HG03378 (cell line): ENCODE results near the gene SUB1.
"Not testable (repeated sequence)": the region's sequence is repeated elsewhere in the genome, so short reads cannot be mapped to it uniquely, and the experiment has no call there.

Experiments used
- ATAC-seq: cut with Tn5 transposase; IDR thresholded peaks from one replicate; pipeline ENCODE4 v1.9.1; 2021; ENCODE audit warnings: mild to moderate bottlenecking, moderate library complexity; ENCODE audit not compliant: unreplicated experiment

SUB1 gene

DNA sequence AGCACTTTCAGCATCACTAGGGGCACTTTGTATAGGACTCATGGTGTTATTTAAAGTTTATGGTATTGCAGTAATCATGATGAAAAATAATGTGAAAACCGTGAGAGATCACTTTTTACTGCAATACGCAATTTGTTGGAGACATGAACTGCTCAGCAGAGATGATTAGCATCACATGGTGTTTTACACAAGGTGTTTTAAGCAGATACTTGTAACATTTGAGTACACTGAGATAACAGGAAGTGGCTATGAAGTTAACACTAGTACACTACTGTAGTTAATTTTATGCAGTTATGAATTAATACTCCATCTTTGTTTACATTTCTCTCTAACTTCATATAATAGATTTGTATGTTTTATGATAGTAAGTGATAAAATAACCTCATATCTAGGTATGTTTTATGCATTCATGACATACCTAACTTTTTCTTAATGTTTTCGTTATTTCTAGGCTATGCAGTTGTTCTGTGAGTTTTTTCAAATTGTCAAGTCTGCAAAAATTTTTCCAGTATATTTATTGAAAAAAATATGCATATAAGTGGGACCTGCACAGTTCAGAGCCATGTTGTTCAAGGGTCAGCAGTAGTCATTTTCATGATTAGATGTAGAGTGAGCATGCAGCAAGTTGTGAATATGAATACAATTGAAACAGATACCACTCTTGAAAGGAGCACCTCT, 13.0 kb downstream of the SUB1 start:
- no peak for ATAC-seq

DNA sequence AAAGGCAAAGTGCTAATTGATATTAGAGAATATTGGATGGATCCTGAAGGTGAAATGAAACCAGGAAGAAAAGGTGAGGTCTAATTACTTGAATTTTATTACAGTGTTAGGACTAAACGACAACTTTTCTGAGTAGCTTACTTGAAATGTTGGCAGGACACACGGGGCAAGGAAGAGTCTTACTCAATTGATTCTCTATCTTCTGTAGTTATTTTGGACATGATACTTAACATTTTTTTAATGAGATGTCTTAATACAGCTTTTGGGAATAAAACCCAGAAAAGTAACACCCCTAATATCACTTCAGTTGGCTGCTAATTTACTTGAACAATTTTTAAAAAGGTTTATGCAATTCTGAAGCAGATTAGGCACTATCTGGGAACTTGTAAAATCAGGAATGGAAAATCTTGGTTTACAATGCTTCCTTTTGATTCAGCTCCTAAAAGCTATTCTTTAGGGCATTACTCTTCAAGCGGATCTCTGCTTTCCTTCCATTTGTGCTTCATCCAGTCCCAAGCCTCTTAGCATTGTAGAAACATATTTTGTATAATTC, 13.7 kb downstream of the SUB1 start:
- ATAC-seq: no peak

DNA sequence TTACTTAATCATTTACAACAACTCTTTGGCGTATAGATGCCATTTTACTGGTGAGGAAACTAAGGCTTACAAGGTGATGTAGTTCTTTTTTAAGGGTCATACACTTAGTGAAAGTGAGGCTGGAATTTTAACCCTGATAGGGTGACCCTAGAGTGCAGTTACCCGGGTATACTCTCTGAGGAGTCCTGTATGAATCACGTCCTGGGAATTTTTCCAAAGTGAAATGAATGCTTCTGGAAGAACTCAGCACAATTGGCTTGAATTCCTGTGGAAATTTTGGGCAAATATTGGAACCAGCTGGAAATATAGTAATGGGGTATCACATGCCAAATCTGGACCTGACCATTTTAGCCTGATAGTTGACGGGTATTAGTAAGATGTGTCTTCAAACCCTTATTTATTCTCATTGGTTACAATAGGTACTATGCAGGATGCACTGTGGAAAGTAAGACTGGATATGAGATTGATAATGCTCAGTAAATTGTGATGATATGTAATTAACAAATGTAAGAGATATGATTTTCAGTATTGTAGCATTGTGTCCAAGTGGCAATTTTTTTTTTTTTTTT, 14.8 kb downstream of the SUB1 start:
- ATAC-seq: no peak

DNA sequence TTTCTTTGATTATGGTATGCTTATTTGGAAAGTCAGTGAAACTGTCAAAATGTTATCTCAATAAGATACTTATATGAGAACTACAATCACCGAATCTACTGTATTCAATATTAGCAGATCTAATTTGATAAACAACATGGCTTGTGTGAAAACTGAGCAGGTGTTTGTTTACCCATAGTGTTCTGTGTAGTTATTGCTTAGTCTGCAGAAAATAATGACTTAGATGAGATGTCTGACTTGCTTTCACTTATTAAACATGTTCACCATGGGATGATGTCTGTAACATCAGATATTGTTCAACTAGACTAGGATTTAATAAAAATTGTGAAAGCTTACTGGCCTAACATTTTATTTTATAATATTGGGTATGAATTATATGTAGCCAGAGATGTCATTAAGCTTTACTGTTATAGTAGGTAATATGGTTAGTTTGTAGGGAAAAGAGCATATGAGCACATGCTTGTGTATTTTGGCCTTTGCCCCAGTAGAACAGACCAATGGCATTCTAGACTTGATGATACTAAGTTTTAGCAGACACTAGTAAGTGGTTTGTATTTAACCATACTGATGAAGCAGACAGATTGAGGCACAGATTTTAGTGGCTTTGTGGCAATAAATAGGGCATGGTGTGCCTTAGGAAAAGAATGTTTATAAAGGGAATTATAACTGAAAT, 16.4 kb downstream of the SUB1 start:
- ATAC-seq: no peak

DNA sequence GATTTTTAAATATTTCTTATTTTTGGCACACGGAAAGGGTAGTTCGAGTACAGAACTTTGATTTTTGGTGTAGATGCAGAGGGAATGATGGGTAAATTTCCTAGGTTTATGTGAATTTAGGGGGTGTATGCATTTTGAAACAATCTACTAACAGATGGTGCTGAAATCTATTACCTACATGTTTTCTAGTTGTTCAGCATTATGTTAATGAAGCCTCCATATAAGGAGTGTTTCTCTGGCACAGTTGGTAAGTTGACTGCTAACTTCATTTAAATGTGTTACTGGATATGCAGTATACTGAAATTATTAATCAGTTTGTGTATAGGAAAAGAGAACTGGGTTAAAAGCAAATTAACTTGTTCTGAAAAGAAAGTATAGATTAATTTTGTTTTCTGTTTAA, 17.5 kb downstream of the SUB1 start:
- no peak for ATAC-seq

DNA sequence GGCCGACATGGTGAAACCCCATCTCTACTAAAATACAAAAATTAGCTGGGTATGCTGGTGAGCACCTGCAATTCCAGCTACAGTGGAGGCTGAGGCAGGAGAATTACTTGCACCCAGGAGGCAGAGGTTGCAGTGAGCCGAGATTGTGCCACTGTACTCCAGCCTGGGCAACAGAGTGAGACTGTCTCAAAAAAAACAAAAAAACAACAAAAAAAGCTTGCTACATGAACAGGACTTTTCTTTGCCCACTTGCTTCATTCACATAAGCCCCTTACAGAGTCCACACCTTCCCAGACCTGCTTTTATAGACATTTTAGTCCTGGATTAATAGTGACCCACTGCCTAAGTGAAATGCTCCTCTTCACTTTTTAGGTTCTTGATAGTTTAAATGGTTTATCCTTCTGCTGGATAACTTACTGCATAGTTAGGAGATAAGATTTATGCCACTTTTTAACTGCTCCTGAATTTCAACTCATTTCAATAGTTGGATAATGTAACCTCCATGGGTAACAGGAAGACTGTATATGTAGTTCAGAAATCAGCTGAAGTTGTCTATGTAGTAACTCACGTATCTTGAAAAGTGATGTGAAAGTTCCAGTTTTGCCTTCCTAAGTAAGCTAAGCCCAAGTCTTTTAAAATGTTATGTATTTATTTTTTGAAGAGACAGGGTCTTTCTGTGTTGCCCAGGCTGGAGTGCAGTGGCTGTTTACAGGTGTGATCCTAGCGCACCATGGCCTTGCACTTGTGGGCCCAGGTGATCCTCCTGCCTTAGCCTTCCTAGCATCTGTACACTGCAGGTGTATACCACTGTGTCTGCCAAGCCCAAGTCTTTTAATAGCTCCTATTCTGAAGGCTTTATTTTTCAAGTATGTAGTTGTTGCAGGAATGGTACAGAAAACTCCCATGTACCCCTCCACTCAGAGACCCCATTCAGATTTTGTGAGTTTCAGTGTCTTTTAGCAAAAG, 19.7 kb downstream of the SUB1 start:
- ATAC-seq: no peak

DNA sequence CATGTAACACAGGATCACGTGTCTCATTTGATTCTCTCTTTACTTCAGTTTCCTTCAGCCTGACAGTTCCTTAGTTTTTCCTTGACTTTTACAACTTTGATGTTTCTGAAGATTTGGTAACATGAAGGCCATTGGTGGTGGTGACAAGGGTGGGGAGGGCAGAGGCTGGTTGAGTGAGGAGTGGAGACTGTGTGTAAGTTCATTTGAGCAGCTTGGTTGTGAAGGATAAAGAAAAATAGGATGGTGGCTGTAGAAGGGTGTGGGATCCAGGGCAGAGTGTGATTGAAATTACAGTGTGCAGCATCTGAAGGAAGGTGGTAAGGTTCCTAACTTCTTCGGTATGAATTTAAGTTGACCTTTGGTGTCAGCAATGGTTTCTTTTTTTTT, 20.4 kb downstream of the SUB1 start:
- no peak for ATAC-seq

DNA sequence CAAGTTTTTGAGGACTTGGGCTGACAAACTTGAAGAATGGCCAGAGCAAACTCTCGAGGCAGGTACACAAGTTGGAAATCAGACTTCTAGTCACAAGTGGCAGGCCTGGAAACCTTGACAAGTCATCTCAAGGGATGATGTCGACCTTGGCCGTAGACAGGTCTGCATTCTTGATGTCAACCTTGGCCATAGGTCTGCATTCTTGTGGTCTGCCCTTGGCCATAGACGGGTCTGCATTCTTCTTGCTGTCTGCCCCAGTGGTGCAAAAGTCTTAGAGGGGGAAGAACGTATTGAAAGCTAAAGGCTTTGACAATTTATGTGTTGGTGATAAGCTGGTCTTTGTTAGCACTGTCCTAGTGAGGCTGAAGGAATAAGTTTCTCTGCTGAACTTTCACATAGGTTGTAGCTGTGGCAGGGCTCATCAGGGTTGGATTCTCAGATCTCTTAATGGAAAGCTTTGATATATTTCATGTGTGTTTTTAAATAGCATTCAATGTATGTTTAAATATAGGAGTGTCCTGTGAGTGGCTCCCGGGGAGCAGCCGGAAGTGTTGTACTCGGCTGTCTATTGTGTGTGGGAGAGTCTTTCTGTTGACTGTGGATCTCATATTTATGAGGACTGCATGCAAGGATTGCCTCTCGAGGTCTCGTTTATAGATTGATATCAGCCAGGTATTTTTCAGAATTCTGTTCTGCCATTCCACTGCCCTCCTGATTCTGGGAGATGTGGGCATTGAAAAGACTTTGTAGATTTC, 27.0 kb downstream of the SUB1 start:
- no peak for ATAC-seq

DNA sequence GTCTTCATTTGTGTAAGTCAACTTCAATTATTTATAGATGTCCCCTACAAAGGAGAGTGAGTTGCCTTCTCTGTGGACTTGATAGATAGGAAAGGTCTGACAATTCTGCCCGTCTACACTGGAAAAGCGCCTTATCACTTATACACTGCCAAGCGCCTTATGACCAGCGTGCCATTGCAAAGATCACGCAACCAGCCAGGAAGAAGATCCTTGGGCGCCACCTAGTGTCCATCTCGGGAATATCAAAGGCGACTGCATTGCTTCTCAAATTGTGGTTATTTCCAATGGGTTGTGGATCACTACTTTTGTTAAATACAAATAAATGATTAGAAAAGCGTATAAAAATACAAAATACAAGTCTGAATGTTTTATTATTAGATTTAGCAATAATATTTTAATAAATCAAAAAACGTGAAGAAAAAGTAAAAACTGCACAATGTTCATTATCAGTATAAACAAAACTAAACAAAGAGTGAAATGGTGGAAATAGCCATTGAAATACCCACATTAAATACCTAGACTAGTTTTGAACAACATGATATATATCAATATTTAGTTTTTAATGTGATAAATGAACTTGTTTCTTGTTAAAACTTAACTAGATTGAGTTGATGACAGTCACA, 27.8 kb downstream of the SUB1 start:
- peak; percentile 81 for ATAC-seq

DNA sequence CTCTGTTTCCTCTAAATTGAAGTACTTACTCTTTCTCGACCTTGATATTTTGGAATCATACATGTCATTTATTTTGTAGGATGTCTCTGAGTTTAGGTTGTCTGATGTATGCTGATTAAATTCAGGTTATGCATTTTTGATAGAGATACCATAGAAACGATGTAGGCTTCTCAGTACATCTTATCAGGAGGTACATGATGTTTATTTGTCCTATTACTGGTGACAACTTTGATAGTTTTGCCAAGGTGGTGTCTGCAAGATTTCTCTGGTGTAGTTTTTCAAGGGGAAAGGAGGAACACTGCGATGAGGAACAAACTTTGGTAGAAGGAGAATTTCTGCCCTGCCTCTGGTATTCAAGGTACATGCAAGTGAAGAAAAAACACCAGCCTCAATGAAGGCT, 29.9 kb downstream of the SUB1 start:
- no peak for ATAC-seq

DNA sequence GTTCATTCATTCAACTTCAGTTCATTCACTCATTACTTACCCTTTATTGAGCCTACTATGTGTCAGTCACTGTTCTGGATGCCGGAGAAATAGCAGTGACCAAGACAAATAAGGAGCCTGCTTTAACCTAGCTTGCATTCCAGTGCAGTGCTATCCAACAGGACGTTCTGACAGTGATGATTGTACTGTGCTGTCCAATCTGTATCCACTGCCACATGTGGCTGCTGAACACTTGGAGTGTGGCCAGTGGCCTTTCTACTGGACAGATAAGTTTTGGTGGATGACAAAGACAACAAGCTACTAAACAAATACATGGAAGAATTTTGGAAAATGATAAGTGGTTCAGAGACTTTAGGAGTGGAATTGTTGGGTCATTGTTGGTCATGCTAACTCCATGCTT, 33.6 kb downstream of the SUB1 start:
- ATAC-seq: no peak

DNA sequence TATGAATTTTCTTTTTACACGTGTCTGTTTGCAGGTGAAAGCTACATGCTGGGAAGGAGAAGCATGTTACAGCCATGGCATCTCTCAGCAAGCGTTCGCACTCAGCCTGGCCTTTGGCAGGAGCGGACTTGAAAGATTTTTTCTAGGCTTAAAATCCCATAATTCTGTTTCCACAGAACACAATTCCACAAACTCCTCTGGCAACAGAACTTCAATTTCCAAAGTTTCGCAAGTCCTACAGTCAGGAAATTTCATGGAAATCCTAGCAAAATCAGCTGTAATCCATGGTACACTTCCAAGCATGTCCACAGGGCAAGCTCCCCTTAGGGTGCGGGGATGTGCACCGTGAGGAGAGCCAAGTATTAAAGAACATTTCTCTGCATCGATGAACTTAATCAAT, 35.9 kb downstream of the SUB1 start:
- ATAC-seq: no peak

DNA sequence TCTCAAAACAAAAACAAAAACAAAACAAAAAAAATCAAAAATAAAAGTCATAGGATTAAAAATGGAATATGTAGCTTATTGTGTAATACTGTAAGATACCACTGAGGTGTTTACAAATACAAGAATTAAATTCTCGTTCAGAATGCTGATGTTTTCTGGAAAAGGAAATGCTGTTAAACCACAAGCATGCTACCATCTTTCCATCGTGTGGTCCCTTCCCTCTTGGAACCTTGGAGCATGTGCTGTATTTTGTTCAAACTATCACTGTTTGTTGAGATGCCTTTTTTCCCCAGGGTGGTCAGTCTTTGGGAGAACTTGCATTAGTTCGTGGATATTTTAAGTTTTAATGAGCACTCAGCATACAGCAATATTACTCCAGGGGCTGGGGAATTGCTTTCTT, 39.7 kb downstream of the SUB1 start:
- ATAC-seq: no peak

DNA sequence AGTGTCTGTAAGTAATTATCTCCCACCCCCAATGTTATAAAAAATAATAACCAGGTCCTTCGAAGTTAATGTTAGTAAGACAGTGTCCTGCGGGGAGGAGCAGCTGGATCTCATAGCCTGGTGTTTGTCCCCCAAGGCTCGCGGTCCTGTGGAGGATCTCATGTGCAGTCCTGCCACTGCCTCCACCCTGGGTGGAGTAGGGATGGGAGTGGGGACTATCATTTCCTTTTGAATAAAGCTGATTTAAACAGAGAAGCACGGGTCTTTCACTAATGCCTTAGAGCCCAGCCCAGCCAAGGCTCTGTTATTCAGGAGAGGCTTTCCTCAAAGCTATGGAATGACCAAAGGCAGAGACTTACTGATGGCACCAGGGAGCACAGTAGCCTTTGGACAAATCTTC, 40.2 kb downstream of the SUB1 start:
- no peak for ATAC-seq

DNA sequence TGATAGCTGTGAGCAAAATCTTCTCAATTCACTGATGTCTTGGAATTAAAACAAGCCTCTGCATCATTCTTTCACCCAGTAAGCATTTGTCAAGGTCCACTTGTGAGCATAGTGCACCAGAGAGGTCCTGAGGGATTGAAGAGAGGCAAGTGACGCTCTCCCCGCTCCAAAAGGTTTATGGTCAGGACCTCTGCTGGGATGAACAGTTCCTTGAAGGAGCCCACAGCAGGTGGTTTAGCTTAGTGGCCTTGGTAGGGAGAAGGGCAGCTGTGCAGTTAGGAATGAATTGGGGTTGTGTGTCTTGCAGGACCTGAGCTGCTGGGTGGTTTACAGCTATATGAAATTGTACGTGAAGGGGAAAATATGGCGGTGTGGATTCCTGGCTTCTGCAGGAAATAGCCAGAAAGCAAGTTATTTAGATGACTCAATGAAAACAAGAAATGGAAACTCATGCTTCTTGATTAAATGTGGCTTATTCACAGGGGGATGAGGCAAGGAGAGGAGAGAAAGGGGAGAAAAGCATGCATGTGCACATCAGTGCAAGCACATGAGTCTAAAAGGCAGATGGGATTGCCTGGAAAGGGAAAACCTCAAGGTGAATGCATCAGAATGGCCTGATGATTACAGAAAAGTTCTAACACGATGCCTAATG, 42.0 kb downstream of the SUB1 start:
- no peak for ATAC-seq

DNA sequence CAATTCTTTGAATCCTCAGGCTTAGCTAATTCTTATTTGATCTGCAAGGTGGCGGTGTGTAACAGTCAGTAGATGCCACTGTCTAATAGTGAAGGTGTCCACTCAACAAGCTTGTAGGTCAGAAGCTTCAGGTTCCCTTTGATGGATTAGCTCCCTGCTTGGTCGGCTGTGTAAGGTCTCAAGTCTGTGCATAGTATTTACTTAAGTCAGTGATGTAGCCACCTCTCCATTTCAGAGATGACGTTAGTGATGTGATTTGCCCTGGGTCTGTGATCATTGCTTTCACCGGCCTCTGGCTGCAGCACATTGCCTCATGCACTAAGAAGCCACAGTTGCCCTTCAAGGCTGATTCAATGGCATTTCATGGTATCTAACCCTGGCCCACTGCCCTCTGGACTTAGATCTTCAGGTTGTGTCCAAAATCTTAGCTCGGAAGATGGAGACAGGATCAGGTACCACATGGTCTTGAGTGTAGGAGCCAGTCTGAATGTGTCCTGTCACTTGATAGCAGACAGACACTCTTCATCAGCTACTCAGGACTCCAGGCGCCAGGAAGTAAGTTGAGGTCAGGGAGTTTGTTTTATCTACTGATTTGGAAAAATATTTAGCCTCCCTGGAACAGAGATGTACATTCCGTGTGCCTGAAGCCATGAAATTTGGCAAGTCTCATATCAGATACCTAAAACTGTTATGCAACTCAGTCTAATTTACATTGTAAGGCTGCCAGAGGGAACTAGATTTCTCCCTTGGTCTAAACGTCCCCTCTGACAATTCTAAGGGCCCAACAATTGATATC, 42.9 kb downstream of the SUB1 start:
- no peak for ATAC-seq

DNA sequence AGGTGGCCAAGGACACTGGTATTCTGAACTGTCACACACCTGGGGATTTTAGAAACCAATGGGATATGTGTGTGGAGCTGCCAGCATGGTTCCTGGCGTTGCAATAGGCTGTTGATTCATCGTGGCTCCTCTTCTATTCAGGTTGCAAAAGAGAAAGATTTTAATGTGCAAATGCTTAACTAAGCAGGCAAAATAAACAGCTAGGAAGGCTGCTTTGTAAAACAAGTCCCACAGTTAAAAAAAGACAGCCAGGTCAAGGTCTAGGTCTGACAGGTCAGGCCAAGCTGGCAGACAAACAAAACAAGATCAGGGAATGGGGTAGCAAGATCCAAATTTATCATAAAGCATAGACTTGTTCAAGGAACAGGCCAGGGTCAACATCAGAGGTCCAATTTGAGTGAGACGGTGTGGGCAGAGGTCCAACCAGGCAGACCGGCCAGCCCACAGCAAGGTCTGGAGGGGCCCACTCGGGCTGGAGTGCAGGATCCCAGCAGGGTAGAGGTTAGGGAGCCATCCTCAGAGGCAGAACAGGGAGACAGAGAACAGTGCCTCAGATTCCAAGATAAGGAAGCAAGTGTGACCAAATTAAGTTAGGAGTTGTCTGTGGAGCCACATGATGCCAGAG, 45.6 kb downstream of the SUB1 start:
- ATAC-seq: no peak

DNA sequence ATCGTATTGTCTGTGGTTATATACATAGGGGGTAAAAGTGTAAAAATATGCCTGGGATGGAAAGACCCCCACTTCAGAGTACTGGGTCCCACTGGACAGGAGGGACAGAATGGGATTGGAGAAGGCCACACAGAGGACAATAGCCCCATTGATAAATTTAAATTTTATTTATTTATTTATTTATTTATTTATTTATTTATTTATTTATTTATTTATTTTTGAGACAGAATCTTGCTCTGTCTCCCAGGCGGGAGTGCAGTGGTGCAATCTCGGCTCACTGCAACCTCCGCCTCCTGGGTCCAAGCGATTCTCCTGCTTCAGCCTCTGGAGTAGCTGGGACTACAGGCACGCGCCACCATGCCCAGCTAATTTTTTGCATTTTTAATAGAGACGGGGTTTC, 47.7 kb downstream of the SUB1 start:
- not testable (repeated sequence) for ATAC-seq
